ENCODE measurements around the gene FGD4. TPM values are rescaled to one million over a fixed set of nuclear protein-coding genes. Genes with fewer than 3 reads are reported as not detected.

FGD4 gene
- total RNA-seq = 61.6 and 68.5 TPM in 2 replicates

GRCh38 chr12:32399370-32400113 lies at the start of gene FGD4:
TSS of gene FGD4 (plus strand) at chr12:32399558.

GRCh38 chr12:32679091-32679919 lies 279.9 kb downstream of the FGD4 start, which contains the start of gene DNM1L:
TSS of gene DNM1L (plus strand) at chr12:32679301. CDS start at chr12:32679364, 63 bp downstream.

Data from aortic smooth muscle cell (primary cell).